Measurements from ENCODE around the gene MAP3K13. TPM values are rescaled to one million over a fixed set of nuclear protein-coding genes. Genes with fewer than 3 reads are reported as not detected.

Gene MAP3K13
- total RNA-seq, 3 donors from 2014 or later: 9.1 to 34.7 (median 23.9) TPM

DNA sequence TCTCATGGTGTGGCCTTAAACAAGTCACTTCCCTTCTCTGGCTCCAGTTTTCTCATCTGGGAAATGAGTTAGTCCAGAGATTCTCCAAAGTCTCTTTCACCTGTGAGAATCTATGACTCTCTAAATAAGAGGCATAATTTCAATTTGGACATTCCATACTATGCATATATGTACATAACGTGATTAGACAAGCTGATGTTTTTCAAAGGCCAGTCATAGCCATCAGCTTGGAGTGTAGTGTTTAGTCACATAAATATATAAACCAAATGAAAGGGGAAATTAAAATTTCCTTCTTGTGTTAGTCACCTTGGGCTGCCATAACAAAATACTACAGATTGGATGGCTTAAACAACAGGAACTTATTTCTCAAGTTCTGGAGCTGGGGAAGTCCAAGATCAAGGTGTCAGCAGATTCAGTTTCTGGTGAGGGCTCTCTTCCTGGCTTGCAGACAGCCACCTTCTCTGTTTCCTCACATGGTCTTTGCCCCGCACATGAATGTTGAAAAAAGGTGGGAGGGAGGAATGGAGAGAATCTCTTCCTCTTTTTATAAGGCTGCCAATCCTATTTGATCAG is 116.5 kb downstream of the MAP3K13 start:
- H3K4me1 ChIP-seq: no peaks in the 10 kb centered on the region
- no peak overlapping the region for H3K4me3 ChIP-seq
- no peaks in the 10 kb centered on the region for H3K9me3 ChIP-seq
- H3K27ac ChIP-seq: no peak overlapping the region
- intact Hi-C loops (cut with DNase I; ENCODE audit: low total_unique reads): loop anchor here (5.0 kb wide), 1 partner anchor 392 kb away; no protein-coding TSS in a partner anchor
- TF ChIP-seq POLR2AphosphoS5 (IDR thresholded peaks at IDR 0.05): no peak
- TF ChIP-seq, protein P1, sequence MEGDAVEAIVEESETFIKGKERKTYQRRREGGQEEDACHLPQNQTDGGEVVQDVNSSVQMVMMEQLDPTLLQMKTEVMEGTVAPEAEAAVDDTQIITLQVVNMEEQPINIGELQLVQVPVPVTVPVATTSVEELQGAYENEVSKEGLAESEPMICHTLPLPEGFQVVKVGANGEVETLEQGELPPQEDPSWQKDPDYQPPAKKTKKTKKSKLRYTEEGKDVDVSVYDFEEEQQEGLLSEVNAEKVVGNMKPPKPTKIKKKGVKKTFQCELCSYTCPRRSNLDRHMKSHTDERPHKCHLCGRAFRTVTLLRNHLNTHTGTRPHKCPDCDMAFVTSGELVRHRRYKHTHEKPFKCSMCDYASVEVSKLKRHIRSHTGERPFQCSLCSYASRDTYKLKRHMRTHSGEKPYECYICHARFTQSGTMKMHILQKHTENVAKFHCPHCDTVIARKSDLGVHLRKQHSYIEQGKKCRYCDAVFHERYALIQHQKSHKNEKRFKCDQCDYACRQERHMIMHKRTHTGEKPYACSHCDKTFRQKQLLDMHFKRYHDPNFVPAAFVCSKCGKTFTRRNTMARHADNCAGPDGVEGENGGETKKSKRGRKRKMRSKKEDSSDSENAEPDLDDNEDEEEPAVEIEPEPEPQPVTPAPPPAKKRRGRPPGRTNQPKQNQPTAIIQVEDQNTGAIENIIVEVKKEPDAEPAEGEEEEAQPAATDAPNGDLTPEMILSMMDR (IDR thresholded peaks at IDR 0.05): no peak
- no peak for TF ChIP-seq POLR2A (IDR thresholded peaks at IDR 0.05)
- no peak for DNase-seq (ENCODE audit: low spot score in 2 of 2)
- H3K27me3 ChIP-seq: no peaks in the 10 kb centered on the region
- H3K36me3 ChIP-seq: no peaks in the 10 kb centered on the region

DNA sequence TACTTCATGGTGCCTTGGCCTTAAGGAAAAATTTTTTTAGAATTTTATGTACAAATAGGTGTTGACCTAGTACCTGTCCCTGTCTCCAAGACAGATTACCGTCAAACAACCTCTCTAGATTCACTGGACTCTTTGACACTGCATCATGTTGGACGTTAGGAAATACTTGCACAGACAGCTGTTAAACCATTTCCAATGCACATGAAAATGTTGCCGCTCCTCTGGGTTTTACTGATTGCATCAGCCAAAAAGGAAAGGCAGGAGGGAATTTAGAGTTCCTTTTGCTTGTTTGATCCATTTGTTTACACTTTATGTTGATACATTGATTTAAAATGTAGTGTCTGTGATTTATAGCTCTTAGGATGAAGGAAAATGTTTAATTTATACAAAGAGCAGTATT is 121.4 kb downstream of the MAP3K13 start:
- no peak overlapping the region for H3K4me3 ChIP-seq
- no peaks in the 10 kb centered on the region for H3K27me3 ChIP-seq
- DNase-seq (ENCODE audit: low spot score in 2 of 2): no peak
- no peaks in the 10 kb centered on the region for H3K36me3 ChIP-seq
- H3K4me1 ChIP-seq: no peaks in the 10 kb centered on the region
- intact Hi-C loops (cut with DNase I; ENCODE audit: low total_unique reads): no loop called here
- TF ChIP-seq, protein P1 (IDR thresholded peaks at IDR 0.05): no peak
- TF ChIP-seq POLR2A (IDR thresholded peaks at IDR 0.05) (no peak), POLR2AphosphoS5 (IDR thresholded peaks at IDR 0.05) (no peak)
- H3K27ac ChIP-seq: no peak overlapping the region
- H3K9me3 ChIP-seq: no peaks in the 10 kb centered on the region

GRCh38 chr3:185486394-185486793 is 123.5 kb downstream of the MAP3K13 start:
- no peak for DNase-seq (ENCODE audit: low spot score in 2 of 2)
- Histone ChIP-seq H3K4me1 (no peaks in the 10 kb centered on the region), H3K4me3 (no peak overlapping the region), H3K27ac (no peak overlapping the region), H3K27me3 (no peaks in the 10 kb centered on the region), H3K36me3 (peaks cover 3% of the 10 kb centered on the region), H3K9me3 (no peaks in the 10 kb centered on the region)
- no peak for TF ChIP-seq POLR2A (IDR thresholded peaks at IDR 0.05)
- TF ChIP-seq, protein P1 (IDR thresholded peaks at IDR 0.05): no peak
- no peak for TF ChIP-seq POLR2AphosphoS5 (IDR thresholded peaks at IDR 0.05)
- intact Hi-C loops (cut with DNase I; ENCODE audit: low total_unique reads): no loop called here

DNA sequence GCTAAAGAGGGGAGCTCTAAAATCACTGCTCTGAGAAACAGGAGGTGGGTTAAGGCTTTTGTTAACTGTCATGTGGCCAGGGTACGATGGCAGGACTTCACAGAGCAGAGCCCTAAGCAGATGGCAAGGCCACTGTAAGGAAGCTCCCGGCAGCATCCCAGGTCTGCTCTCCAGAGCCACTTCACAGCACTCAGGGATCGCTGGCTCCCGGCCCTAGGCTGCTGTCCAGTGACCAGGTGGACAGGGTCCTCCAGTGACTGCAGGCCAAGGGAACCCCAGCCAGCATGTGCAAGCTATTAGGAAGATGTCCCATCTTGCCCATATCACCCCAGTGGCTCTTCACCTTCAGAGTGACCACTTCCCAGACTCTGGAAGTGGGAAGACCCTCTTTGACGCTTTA is 125.5 kb downstream of the MAP3K13 start:
- intact Hi-C loops (cut with DNase I; ENCODE audit: low total_unique reads): no loop called here
- Histone ChIP-seq H3K27ac (no peak overlapping the region), H3K27me3 (no peaks in the 10 kb centered on the region), H3K4me3 (no peak overlapping the region), H3K36me3 (peaks cover 3% of the 10 kb centered on the region), H3K4me1 (no peaks in the 10 kb centered on the region), H3K9me3 (no peaks in the 10 kb centered on the region)
- TF ChIP-seq POLR2A (IDR thresholded peaks at IDR 0.05): no peak
- no peak for TF ChIP-seq POLR2AphosphoS5 (IDR thresholded peaks at IDR 0.05)
- no peak for DNase-seq (ENCODE audit: low spot score in 2 of 2)

- intact Hi-C loops (cut with DNase I; ENCODE audit: low total_unique reads): no loop called here
- TF ChIP-seq, protein P1 (IDR thresholded peaks at IDR 0.05): no peak
- TF ChIP-seq POLR2AphosphoS5 (IDR thresholded peaks at IDR 0.05): no peak
- TF ChIP-seq POLR2A (IDR thresholded peaks at IDR 0.05): no peak
These were observed 126.5 kb downstream of the MAP3K13 start for GRCh38 chr3:185489462-185489861.

More at GRCh38 chr3:185489462-185489861, 126.5 kb downstream of the MAP3K13 start:
- no peak for DNase-seq (ENCODE audit: low spot score in 2 of 2)
- H3K9me3 ChIP-seq: no peaks in the 10 kb centered on the region
- no peak overlapping the region for H3K4me3 ChIP-seq
- H3K4me1 ChIP-seq: no peaks in the 10 kb centered on the region
- H3K36me3 ChIP-seq: peaks cover 3% of the 10 kb centered on the region
- H3K27ac ChIP-seq: no peak overlapping the region
- H3K27me3 ChIP-seq: no peaks in the 10 kb centered on the region
